ENCODE results near the gene CRACDL.

CRACDL gene

DNA sequence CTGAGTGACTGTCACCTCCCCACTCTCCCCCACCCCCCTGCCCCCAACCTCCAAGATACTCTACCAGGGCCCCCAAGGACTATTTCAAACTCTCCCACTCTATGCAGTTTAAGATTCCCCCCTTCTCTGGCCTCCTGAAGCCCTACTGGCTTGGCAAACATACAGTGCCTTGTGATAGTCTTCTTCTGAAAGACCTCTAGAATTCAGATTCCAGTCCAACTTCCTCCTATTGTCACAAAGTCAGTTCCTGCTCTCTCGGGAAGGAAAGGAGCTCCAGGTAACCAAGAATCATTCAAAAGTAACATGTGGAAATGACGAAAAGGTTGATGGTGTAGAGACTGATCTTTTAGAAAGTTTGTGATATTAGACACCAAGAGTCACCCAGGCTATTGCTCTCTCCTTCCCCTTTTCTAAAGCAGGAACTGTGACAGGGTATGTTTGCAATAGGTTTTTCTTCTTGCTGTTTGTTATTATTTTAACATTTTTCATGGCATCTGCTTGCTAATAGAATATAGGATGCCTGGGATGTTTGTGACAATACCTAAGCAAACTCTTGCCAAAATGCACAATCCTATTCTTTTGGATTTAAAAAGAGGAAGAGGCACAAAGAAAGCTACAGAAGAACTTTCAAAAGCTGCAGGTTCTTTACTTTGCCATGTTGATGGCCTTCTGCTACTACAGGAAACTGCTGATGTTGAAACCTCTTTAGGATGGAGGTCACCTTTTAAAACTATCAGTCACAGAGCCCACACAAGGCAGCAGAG, 111.6 kb downstream of the CRACDL start:
- DNase-seq (ENCODE audit: low read depth, low spot score): no peak

- DNase-seq (ENCODE audit: low read depth, low spot score): no peak
Observed at GRCh38 chr2:98823196-98824170, 112.5 kb downstream of the CRACDL start.

DNA sequence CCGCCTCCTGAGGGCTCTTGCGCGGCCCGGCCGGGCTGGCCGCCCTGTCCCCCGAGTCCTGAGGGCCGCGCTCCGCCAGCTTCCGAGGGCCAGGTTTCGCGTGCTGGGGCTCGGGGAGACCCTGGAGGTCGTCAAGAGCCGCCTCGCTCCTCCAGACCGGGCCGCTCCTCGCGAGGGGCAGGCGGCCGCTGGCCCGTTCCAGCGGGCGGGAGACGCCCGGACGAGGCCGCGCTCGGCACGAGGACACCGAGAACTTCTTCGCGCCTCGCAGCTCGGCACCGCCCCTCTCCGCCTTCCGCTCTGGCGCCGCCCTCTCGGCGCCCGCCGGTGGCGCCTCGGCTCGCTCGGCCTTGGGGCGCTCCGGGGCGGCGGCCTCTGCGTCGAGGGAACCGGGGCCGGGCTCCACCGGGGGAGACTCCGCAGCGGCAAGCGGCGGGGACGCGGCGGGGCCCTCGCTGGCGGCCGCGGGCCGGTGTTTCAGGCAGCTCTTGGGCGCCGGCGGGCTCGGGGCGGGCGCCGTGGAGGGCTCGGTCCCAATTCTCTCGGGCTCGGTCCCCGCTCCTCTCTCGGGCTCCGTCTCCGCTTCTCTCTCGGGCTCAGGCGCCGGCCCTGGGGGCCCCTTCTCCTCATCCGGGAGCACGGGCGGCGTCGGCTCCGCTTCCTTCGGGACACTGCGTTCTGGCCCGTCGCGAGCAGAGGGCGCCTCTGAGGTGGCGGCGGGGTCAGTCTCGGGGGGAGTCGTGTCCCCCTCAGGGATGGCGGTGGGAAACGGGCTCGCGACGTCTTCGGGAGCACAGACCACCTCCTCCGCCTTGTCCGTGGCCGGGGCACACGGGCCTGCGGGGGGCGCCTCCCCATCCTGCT, 113.5 kb downstream of the CRACDL start:
- DNase-seq (ENCODE audit: low read depth, low spot score): peak; percentile 31

DNA sequence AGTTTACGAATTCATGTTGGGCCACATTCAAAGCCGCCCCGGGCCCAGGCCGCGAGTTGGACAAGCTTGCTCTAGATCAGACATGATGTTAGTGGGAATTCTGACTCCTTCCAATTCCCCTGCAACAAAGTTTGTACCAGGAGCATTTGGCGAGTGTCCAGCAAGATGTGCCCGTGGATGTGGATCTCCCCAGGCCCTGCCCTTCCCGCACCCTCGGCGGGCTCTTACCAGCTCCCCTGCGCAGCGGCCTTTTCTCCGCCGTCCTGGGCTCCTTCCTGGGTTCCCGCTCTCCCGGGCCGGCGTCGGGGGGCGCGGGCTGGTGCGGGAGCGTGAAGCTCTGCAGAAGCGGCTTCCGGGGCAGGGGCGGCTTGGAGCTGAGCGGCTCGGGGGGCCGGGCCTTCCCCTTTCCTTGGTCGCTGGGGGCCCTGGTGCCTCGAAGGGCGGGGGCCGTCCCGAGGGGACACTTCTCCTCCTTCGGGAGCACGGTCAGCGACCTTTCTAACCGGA, 114.3 kb downstream of the CRACDL start:
- no peak for DNase-seq (ENCODE audit: low read depth, low spot score)

- no peak for DNase-seq (ENCODE audit: low read depth, low spot score)
Observed at GRCh38 chr2:98819231-98819766, 116.7 kb downstream of the CRACDL start.

DNA sequence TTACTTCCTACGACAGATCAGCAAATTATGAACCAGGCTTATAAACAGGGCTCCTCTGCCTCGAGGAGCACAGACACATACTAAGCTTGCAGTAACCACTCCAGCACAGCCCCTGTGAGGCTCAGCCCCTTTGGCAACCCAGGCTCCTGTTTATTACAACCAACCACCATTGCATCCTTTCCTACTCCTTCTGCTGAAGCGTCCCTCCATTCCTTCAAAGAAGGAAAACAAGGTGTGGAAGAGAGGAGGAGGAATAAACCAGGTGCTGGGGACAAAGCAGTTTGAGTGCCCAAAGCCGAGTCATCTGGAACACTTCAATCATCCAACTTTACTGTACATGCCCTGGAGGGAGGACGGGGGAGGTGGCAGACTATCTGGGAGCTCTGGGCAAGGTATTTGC, 117.9 kb downstream of the CRACDL start:
- DNase-seq (ENCODE audit: low read depth, low spot score): no peak

- no peak for DNase-seq (ENCODE audit: low read depth, low spot score)
Observed at GRCh38 chr2:98816281-98816680, 119.7 kb downstream of the CRACDL start.

- no peak for DNase-seq (ENCODE audit: low read depth, low spot score)
Observed at GRCh38 chr2:98815795-98816194, 120.2 kb downstream of the CRACDL start.

- no peak for DNase-seq (ENCODE audit: low read depth, low spot score)
Observed at GRCh38 chr2:98811766-98812165, 124.3 kb downstream of the CRACDL start.

- no peak for DNase-seq (ENCODE audit: low read depth, low spot score)
Observed at GRCh38 chr2:98810588-98810928, 125.5 kb downstream of the CRACDL start.

DNA sequence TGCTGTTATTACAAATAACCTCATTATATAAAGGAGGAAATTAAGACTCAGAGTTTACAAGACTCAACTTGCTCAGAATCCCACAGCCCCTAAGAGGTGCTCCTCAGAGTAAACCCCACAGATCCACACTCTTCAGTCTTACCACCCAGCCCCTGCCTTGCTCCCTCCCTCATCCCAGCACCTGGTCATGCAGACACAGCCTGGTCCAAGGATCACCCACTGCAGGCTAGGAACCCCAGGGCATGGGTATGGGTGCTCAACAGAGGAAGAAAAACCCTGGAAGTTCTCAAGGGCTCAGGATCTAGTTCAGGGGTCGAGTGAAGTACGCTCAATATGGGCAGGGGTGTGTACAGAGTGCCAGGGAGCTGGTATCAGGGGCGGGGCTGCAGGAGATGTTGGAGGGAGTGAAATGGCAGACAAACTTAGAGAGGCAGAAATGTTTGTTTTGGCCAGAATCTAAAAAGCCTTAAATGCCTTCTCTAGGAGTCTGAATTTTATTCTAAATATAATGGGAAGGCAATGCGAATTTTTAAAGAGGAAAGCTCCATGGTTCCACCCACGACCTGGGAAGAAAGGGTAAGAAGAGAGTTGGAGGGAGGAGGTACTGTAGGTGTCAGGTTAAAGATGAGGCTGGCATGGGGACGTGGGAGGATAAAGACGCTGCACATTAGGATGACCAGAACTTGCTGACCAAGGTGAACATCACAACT, 126.0 kb downstream of the CRACDL start:
- DNase-seq (ENCODE audit: low read depth, low spot score): no peak

DNA sequence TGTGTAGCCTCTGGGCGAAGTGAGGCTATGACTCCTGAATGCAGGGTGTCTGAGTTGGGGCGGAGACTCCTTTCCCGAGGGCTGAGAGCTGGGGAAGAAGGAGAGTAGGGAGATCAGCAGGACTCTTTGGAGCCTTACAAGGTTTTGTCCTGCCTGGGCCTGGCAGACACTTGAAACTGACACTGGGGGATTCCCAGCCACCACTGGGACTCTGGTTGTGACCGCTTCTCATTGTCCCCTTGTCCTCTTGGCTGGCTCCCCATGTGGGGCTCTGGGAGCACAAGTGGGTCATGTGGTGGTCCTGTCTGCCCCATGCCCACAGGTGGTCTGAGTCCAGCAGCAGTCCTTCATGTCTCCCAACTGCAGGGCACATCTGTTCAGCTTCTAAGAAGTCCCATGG, 126.9 kb downstream of the CRACDL start:
- DNase-seq (ENCODE audit: low read depth, low spot score): no peak

- DNase-seq (ENCODE audit: low read depth, low spot score): no peak
Observed at GRCh38 chr2:98808546-98808945, 127.5 kb downstream of the CRACDL start.

- no peak for DNase-seq (ENCODE audit: low read depth, low spot score)
Observed at GRCh38 chr2:98807929-98808328, 128.1 kb downstream of the CRACDL start.

- DNase-seq (ENCODE audit: low read depth, low spot score): no peak
Observed at GRCh38 chr2:98807221-98807620, 128.8 kb downstream of the CRACDL start.

DNA sequence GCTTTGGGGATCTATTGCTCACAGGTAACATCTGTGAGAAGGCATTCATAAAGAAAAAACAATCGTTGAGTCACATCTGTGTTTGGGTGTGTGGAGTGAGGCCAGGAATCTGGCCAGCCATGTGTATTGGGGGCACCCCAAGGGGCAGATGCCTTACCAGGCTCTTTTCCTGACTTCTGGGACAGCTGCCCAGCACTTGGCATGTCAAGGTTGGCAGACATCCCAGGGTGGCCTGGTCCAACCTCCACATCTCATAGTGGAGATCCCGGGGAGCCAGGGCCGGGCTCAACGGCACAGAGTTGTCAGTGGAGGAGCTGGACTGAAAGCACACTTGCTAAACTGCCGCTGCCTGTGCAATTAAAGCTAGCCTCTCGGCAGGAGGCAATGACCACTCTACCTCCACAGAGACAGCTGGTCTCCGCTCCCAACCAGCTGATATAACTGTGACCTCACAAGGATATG, 129.8 kb downstream of the CRACDL start:
- DNase-seq (ENCODE audit: low read depth, low spot score): no peak

DNA sequence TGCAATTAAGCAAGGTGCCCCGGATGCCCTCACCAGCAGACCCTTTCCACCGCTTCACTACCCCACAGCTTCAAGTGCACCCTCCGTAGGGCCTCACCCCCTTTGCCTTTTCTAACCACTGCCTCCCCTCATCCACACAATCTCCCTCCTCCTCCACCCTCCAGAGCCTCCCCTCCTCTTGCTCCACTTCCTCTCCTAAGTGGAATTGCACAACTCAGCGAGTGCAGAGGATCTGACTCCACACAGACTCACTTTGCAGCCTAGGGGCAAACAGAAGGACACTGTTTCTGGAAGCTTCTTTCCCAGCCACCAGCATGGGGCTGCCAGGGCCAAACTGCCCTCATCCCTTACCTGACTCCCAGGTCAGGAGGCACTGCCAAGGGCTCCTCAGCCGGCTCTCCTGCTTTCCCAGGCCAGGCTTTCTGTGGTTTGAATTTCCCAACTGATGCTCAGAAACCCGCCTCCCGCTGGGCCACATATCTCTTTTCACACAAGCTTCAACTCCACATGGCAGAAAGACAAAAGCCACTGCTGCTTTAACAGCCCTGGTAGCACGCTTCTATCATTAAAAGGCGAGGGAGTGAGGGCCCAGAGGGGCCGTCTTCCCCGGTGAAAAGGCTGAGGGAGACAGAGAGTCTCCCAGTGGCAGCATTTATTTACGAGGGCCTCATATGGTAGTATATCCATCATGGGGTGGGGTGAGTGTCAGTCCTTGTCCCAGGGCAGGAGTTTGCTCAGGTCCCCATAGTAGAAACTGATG, 130.4 kb downstream of the CRACDL start:
- peak; percentile 51 for DNase-seq (ENCODE audit: low read depth, low spot score)

DNA sequence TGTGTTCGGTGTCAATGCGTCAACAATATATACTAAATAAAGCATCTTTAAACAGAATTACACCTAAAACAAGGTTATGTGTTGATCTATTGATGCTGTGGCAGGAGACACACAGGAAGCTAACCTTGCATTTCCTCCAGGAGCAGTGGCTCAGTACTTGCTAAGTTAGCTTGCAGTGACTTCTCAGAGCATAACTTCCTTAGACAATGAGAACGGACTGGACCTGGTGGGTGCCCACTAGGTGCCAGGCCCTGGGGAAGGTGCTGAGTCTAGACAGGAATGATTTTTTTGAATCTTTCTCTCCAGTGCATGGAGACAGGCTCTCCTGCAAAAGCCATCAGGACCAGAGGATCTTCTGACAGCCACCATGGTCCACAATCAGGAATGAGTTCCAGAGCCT, 131.3 kb downstream of the CRACDL start:
- no peak for DNase-seq (ENCODE audit: low read depth, low spot score)

- DNase-seq (ENCODE audit: low read depth, low spot score): no peak
Observed at GRCh38 chr2:98804265-98804650, 131.8 kb downstream of the CRACDL start.
